Mesendoderm (in vitro differentiated cells): Measurements from ENCODE around the gene MOK.

ENCODE experiments used
- DNase-seq: peaks from one replicate; pipeline ENCODE4 v3.0.0; 2013
- H2AK5ac ChIP-seq: 2 replicates; pipeline ENCODE4 v1.6.1; 2013; ENCODE audit warnings: low read length, inconsistent platforms
- H2BK120ac ChIP-seq: 2 replicates; pipeline ENCODE4 v1.6.1; 2013; ENCODE audit warnings: low read depth, mild to moderate bottlenecking, low read length, moderate library complexity, mixed read lengths
- H2BK15ac ChIP-seq: replicated peaks from 2 replicates; pipeline ENCODE4 v1.6.1; 2013; ENCODE audit warnings: low read depth, mild to moderate bottlenecking, moderate library complexity
- H2BK5ac ChIP-seq: 2 replicates; pipeline ENCODE4 v1.6.1; 2013; ENCODE audit warnings: low read length, inconsistent platforms
- H3K18ac ChIP-seq: 2 replicates; pipeline ENCODE4 v1.6.1; 2013; ENCODE audit warnings: mild to moderate bottlenecking, low read length, mixed read lengths
- H3K23ac ChIP-seq: one replicate; pipeline ENCODE4 v1.6.1; 2013; ENCODE audit warnings: low read length
- H3K27ac ChIP-seq: 2 replicates; pipeline ENCODE4 v1.5.1; 2013; ENCODE audit warnings: low read depth, mild to moderate bottlenecking, inconsistent platforms, low read length, moderate library complexity
- H3K27me3 ChIP-seq: 2 replicates; pipeline ENCODE4 v1.6.1; 2013; ENCODE audit warnings: low read length, control low read depth, mild to moderate bottlenecking, inconsistent platforms; ENCODE audit not compliant: insufficient read depth, poor library complexity
- H3K36me3 ChIP-seq: 2 replicates; pipeline ENCODE4 v1.6.1; 2013; ENCODE audit warnings: low read length, inconsistent platforms; ENCODE audit not compliant: control insufficient read depth, insufficient read depth
- H3K4ac ChIP-seq: one replicate; pipeline ENCODE4 v1.6.1; 2013; ENCODE audit warnings: low read depth, mild to moderate bottlenecking, low read length, moderate library complexity
- H3K4me1 ChIP-seq: 2 replicates; pipeline ENCODE4 v1.6.1; 2013; ENCODE audit warnings: low read depth, low read length, inconsistent platforms; ENCODE audit not compliant: control insufficient read depth
- H3K4me2 ChIP-seq: 2 replicates; pipeline ENCODE4 v1.6.1; 2013; ENCODE audit warnings: low read length
- H3K4me3 ChIP-seq: 2 replicates; pipeline ENCODE4 v1.5.1; 2013; ENCODE audit warnings: mild to moderate bottlenecking, low read length
- H3K56ac ChIP-seq: one replicate; pipeline ENCODE4 v1.6.1; 2013; ENCODE audit warnings: low read length
- H3K79me1 ChIP-seq: 2 replicates; pipeline ENCODE4 v1.6.1; 2013; ENCODE audit warnings: low read length, inconsistent platforms
- H3K79me2 ChIP-seq: 2 replicates; pipeline ENCODE4 v1.6.1; 2013; ENCODE audit warnings: mild to moderate bottlenecking, low read length; ENCODE audit not compliant: control insufficient read depth, insufficient read depth
- H3K9ac ChIP-seq: 2 replicates; pipeline ENCODE4 v1.6.1; 2013; ENCODE audit warnings: low read length, inconsistent platforms
- H4K5ac ChIP-seq: one replicate; pipeline ENCODE4 v1.6.1; 2013; ENCODE audit warnings: low read length
- H4K8ac ChIP-seq: one replicate; pipeline ENCODE4 v1.6.1; 2013; ENCODE audit warnings: low read depth, mild to moderate bottlenecking, control low read depth, low read length, moderate library complexity
- WGBS: extraction: QIAGEN DNeasy Blood & Tissue Kit; methylation state at CpG from one replicate; pipeline ENCODE4 v1.1.7; 2013; ENCODE audit warnings: low lambda C conversion rate, missing lambda C conversion rate; ENCODE audit not compliant: insufficient coverage; ENCODE audit errors: extremely low coverage; 5-methylcytosine and 5-hydroxymethylcytosine counted together

The MOK gene

DNA sequence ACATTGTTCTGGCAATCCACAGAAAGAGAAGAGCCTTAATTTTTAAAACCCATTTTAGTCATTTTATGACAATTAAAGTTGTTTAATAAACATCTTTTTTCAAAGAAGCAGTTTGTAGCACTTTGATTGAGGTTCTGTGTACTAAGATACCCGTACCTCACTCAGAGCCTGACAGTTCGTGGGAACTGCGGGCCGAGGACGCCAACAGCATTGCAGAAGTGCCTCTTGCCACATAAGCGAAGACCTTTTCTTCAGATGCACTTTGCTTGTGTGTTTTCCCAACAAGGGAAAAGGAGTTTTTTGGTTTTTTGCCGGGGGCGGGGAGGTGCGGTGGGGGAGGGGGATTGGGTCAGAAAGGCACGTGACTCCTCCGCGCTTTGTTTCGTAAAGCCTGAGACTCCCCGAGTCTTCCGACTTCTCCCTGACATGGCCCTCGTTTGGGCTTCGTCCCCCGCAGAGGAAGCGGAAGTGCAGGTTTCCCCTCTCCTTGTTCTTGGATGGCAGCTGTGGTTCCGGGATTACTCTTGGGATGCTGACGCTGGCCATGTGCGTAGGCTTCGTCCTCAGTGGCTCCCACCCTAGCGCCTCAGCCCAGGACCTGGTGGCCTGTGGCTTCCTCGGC is 94.4 kb downstream of the MOK start:
- Histone ChIP-seq H2AK5ac (no peak overlapping the region), H3K23ac (no peak overlapping the region), H2BK15ac (no peak overlapping the region), H3K36me3 (no peaks in the 10 kb centered on the region), H2BK5ac (no peak overlapping the region), H3K4ac (no peak overlapping the region), H3K4me2 (no peak overlapping the region), H2BK120ac (no peak overlapping the region), H3K79me1 (peaks cover 18% of the 10 kb centered on the region), H3K4me1 (no peaks in the 10 kb centered on the region), H3K79me2 (no peaks in the 10 kb centered on the region), H3K27me3 (no peaks in the 10 kb centered on the region), H3K27ac (no peak overlapping the region), H4K8ac (no peak overlapping the region), H3K56ac (peak overlapping the region; percentile 12), H3K18ac (no peak overlapping the region), H3K4me3 (no peak overlapping the region), H4K5ac (no peak overlapping the region), H3K9ac (no peak overlapping the region)
- no peak for DNase-seq
- WGBS, result no CpG with 5 or more reads among the region's 25 CpGs

DNA sequence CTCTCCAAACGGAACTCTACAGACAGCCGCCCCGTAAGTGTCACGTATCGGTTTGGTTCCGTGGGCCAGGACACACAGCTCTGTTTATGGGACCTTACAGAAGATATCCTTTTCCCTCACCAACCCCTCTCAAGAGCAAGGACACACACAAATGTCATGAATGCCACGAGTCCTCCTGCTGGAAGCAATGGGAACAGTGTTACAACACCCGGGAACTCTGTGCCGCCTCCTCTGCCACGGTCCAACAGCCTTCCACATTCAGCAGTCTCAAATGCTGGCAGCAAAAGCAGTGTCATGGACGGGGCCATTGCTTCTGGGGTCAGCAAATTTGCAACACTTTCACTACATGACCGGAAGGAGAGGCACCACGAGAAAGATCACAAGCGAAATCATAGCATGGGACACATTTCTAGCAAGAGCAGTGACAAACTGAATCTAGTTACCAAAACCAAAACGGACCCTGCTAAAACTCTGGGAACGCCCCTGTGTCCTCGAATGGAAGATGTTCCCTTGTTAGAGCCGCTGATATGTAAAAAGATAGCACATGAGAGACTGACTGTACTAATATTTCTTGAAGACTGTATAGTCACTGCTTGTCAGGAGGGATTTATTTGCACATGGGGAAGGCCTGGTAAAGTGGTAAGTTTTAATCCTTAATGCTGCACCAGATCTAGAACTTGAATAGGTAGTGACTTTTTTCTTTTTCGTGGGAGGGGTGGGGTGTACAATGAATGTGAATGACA is 95.6 kb downstream of the MOK start:
- Histone ChIP-seq H2BK15ac (no peak overlapping the region), H2BK5ac (no peak overlapping the region), H3K4me1 (no peaks in the 10 kb centered on the region), H3K4ac (no peak overlapping the region), H3K79me1 (peaks cover 18% of the 10 kb centered on the region), H3K4me3 (no peak overlapping the region), H4K8ac (no peak overlapping the region), H2AK5ac (no peak overlapping the region), H3K27me3 (no peaks in the 10 kb centered on the region), H3K36me3 (no peaks in the 10 kb centered on the region), H3K56ac (no peak overlapping the region), H3K79me2 (no peaks in the 10 kb centered on the region), H3K23ac (no peak overlapping the region), H4K5ac (no peak overlapping the region), H3K18ac (no peak overlapping the region), H3K9ac (no peak overlapping the region), H2BK120ac (no peak overlapping the region), H3K27ac (no peak overlapping the region), H3K4me2 (no peak overlapping the region)
- no CpG with 5 or more reads among the region's 19 CpGs for WGBS
- peak; percentile 75 for DNase-seq

DNA sequence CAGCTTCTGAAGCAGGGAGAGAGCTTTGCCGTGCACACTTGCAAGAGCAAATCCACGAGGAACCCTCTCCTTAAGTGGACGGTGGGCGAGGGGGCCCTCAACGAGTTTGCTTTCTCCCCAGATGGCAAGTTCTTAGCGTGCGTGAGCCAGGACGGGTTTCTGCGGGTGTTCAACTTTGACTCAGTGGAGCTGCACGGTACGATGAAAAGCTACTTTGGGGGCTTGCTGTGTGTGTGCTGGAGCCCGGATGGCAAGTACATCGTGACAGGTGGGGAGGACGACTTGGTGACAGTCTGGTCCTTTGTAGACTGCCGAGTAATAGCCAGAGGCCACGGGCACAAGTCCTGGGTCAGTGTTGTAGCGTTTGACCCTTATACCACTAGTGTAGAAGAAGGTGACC is 96.2 kb downstream of the MOK start:
- Histone ChIP-seq H3K4me3 (no peak overlapping the region), H2AK5ac (no peak overlapping the region), H3K4me1 (no peaks in the 10 kb centered on the region), H3K27me3 (no peaks in the 10 kb centered on the region), H3K79me1 (peaks cover 17% of the 10 kb centered on the region), H3K9ac (no peak overlapping the region), H3K4ac (no peak overlapping the region), H3K56ac (no peak overlapping the region), H4K5ac (no peak overlapping the region), H3K18ac (no peak overlapping the region), H4K8ac (no peak overlapping the region), H2BK120ac (no peak overlapping the region), H2BK15ac (no peak overlapping the region), H3K27ac (no peak overlapping the region), H3K23ac (no peak overlapping the region), H2BK5ac (no peak overlapping the region), H3K79me2 (no peaks in the 10 kb centered on the region), H3K4me2 (no peak overlapping the region), H3K36me3 (no peaks in the 10 kb centered on the region)
- no peak for DNase-seq
- no CpG with 5 or more reads among the region's 17 CpGs for WGBS

DNA sequence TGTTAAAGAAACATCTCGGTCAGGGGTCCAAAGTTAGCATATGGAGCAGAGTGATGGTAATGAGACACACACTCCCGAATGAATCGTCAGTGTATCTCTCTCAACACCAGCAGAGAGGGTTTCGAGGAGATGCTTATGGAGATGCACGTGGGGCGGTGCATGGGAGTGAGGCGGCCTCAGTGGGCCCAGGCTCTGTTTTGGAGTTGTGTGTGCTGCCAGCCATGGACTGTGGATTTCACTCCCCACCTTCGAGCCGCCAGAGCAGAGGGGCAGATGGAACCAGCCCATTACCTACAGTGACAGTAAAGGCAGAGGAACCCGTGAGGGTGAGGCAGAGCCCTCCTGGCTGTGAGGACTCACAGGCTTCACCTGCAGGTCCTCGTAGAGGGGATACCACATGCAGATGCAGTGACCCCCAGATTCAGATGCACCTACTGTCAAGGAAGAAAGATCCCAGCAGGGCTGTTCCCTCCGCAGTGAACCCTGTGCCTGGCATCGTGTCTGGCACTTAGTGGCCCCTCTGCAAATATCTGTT is 97.1 kb downstream of the MOK start:
- peaks cover 21% of the 10 kb centered on the region for H3K79me1 ChIP-seq
- H3K56ac ChIP-seq, result no peak overlapping the region
- H2BK5ac ChIP-seq, result no peak overlapping the region
- no peak overlapping the region for H3K4me3 ChIP-seq
- no peak overlapping the region for H3K4me2 ChIP-seq
- no peak overlapping the region for H2AK5ac ChIP-seq
- H3K23ac ChIP-seq, result no peak overlapping the region
- H2BK15ac ChIP-seq, result no peak overlapping the region
- H3K4me1 ChIP-seq, result no peaks in the 10 kb centered on the region
- peaks cover 1% of the 10 kb centered on the region for H3K79me2 ChIP-seq
- no peak for DNase-seq
- no peak overlapping the region for H3K18ac ChIP-seq
- no peak overlapping the region for H3K27ac ChIP-seq
- no peak overlapping the region for H2BK120ac ChIP-seq
- H3K9ac ChIP-seq, result no peak overlapping the region
- no peak overlapping the region for H4K5ac ChIP-seq
- no peak overlapping the region for H3K4ac ChIP-seq
- no peaks in the 10 kb centered on the region for H3K36me3 ChIP-seq
- H4K8ac ChIP-seq, result no peak overlapping the region
- WGBS, result no CpG with 5 or more reads among the region's 13 CpGs
- no peaks in the 10 kb centered on the region for H3K27me3 ChIP-seq

DNA sequence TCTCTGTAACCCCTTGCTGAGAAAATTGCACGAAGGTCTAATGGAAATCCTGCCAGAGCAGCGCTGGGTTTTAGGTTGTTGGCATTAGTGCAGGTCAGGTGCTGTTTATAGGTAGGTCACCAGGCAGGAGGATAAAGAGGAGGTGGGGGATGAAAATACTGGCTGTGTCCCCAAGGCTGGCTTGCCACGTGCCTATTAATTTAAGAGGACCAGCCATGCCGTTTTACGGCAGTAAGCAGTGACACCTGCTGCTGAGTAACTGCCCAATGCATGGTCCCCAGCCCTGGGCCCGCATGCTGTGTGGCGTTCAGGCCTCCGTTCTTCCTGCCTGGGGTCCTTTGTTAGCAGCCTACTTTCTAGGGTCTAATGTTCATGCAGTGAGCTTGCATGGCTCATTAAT is 98.0 kb downstream of the MOK start:
- Histone ChIP-seq H3K4me2 (no peak overlapping the region), H3K27ac (no peak overlapping the region), H2BK120ac (no peak overlapping the region), H3K9ac (no peak overlapping the region), H2BK5ac (no peak overlapping the region), H4K8ac (no peak overlapping the region), H3K56ac (no peak overlapping the region), H3K23ac (no peak overlapping the region), H4K5ac (no peak overlapping the region), H3K79me2 (peaks cover 4% of the 10 kb centered on the region), H3K4me1 (no peaks in the 10 kb centered on the region), H2BK15ac (no peak overlapping the region), H2AK5ac (no peak overlapping the region), H3K4me3 (no peak overlapping the region), H3K79me1 (peaks cover 21% of the 10 kb centered on the region), H3K18ac (no peak overlapping the region), H3K36me3 (no peaks in the 10 kb centered on the region), H3K27me3 (no peaks in the 10 kb centered on the region), H3K4ac (no peak overlapping the region)
- DNase-seq, result no peak
- no CpG with 5 or more reads among the region's 8 CpGs for WGBS
